Muscle layer of colon (tissue), 2 donors: ENCODE data around the gene AKAP8L.

Experiments
- H3K27ac ChIP-seq: one replicate; pipeline ENCODE4 v1.7.0; 2013; ENCODE audit warnings: low read depth, mild to moderate bottlenecking, low read length, moderate library complexity
- H3K27me3 ChIP-seq, 2 donors: one replicate each; pipeline ENCODE4 v1.7.0; 2013; ENCODE audit warnings: low read length in 2 of 2, mild to moderate bottlenecking in 2 of 2; ENCODE audit not compliant: insufficient read depth in 2 of 2, control insufficient read depth in 1 of 2
- H3K36me3 ChIP-seq: one replicate; pipeline ENCODE4 v1.7.0; 2013; ENCODE audit warnings: mild to moderate bottlenecking, low read length; ENCODE audit not compliant: insufficient read depth
- H3K4me1 ChIP-seq: one replicate; pipeline ENCODE4 v1.7.0; 2013; ENCODE audit warnings: mild to moderate bottlenecking, low read length; ENCODE audit not compliant: insufficient read depth
- H3K4me3 ChIP-seq, 2 donors: one replicate each; pipeline ENCODE4 v1.7.0; 2013; ENCODE audit warnings: low read length in 2 of 2, low read depth in 1 of 2, mild to moderate bottlenecking in 1 of 2, moderate library complexity in 1 of 2
- H3K9ac ChIP-seq: one replicate; pipeline ENCODE4 v1.7.0; 2013; ENCODE audit warnings: low read length
- H3K9me3 ChIP-seq: one replicate; pipeline ENCODE4 v1.7.0; 2013; ENCODE audit warnings: mild to moderate bottlenecking, low read length
- donor health status: abdominal sarcoma.
- donor health status: Adenocarcinoma of cecum.

Gene AKAP8L

DNA sequence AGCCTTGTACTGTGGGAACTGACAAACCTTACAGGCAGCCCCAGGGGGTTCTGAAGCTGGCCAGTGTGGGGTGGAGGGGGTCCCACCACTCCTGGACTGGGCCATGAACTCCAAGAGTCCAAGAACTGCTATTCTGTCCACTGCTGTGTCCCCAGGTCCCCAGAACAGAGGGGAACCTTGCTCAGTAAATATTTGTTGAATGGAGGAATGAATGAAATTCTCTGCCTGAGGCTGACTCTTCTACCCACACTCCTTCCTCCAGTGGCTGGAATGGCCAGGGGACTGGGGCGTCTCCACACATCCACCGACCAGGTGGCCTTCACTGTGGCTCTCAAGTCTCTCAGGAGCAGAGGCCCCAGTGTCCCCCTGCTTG, 19.3 kb upstream of the AKAP8L start:
- Histone ChIP-seq H3K9me3 (no peaks in the 10 kb centered on the region), H3K4me1 (peaks cover 10% of the 10 kb centered on the region), H3K9ac (no peak overlapping the region), H3K27me3 (no peaks in the 10 kb centered on the region), H3K4me3 (no peak overlapping the region), H3K27ac (no peak overlapping the region), H3K36me3 (no peaks in the 10 kb centered on the region)

GRCh38 chr19:15437355-15438123, 18.8 kb upstream of the AKAP8L start:
- no peak overlapping the region for H3K27ac ChIP-seq
- no peak overlapping the region for H3K9ac ChIP-seq
- H3K4me1 ChIP-seq: peaks cover 10% of the 10 kb centered on the region
- H3K27me3 ChIP-seq: no peaks in the 10 kb centered on the region
- no peak overlapping the region for H3K4me3 ChIP-seq
- H3K36me3 ChIP-seq: no peaks in the 10 kb centered on the region
- no peaks in the 10 kb centered on the region for H3K9me3 ChIP-seq

DNA sequence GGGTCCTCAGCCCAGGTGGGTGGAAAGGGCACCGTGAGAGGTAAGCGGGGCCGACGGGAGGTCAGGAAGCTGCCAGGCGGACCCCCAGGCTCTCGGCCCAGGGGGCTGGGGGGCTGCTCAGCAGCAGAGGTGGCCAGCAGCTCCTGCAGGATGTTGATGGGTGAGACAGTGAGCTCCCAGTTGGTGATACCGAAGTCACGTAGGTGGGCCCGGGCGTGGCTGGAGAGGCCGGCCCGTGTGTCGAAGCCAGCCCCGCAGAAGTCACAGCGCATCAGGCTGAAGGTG, 18.0 kb upstream of the AKAP8L start:
- no peaks in the 10 kb centered on the region for H3K9me3 ChIP-seq
- H3K36me3 ChIP-seq: no peaks in the 10 kb centered on the region
- H3K4me1 ChIP-seq: peaks cover 11% of the 10 kb centered on the region
- H3K4me3 ChIP-seq: no peak overlapping the region
- H3K9ac ChIP-seq: no peak overlapping the region
- H3K27me3 ChIP-seq: no peaks in the 10 kb centered on the region
- no peak overlapping the region for H3K27ac ChIP-seq

DNA sequence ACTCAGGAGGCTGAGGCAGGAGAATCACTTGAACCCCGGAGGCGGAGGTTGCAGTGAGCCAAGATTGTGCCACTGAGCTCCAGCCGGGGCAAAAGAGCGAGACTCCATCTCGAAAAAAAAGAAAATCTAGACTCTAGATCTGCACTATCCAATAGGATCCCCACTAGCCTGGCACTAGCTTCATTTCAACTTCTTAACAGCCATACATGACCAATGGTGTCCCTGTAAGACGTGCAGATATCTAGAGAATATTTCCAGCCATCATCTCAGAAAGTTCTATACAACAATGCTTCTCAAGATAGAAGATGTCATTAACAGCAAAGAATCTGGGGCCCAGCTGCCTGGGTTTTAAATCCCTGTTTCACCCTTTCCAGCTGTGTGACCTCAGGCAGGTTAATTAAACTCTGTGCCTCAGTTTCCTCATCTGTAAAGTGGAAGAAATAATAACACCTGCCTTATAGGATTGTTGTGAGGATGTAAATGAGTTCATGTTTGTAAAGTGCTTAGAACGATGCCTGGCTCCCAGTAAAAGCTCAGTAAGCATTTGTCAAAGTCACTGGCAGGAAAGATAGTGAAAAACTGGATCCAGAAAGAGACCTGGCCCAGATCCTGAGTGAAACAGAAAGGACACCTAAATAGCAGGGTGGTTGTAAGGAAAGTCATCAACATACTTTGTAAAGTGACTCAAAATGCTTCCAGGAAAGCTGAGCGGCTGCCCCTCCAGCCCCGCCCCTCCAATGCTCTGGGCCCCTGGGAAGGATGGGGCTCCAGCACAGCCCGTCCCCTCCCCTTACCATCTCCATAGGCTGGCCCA, 17.4 kb upstream of the AKAP8L start:
- Histone ChIP-seq H3K4me1 (peaks cover 16% of the 10 kb centered on the region), H3K9me3 (no peaks in the 10 kb centered on the region), H3K4me3 (no peak overlapping the region), H3K27me3 (no peaks in the 10 kb centered on the region), H3K27ac (no peak overlapping the region), H3K36me3 (no peaks in the 10 kb centered on the region), H3K9ac (no peak overlapping the region)

GRCh38 chr19:15433519-15434069, 14.8 kb upstream of the AKAP8L start:
- Histone ChIP-seq H3K9me3 (no peaks in the 10 kb centered on the region), H3K27me3 (no peaks in the 10 kb centered on the region), H3K36me3 (no peaks in the 10 kb centered on the region), H3K4me3 (peak overlapping the region in 1 of 2 donors; percentile 92), H3K9ac (peak overlapping the region; percentile 36), H3K4me1 (peaks cover 28% of the 10 kb centered on the region), H3K27ac (peak overlapping the region; percentile 90)

DNA sequence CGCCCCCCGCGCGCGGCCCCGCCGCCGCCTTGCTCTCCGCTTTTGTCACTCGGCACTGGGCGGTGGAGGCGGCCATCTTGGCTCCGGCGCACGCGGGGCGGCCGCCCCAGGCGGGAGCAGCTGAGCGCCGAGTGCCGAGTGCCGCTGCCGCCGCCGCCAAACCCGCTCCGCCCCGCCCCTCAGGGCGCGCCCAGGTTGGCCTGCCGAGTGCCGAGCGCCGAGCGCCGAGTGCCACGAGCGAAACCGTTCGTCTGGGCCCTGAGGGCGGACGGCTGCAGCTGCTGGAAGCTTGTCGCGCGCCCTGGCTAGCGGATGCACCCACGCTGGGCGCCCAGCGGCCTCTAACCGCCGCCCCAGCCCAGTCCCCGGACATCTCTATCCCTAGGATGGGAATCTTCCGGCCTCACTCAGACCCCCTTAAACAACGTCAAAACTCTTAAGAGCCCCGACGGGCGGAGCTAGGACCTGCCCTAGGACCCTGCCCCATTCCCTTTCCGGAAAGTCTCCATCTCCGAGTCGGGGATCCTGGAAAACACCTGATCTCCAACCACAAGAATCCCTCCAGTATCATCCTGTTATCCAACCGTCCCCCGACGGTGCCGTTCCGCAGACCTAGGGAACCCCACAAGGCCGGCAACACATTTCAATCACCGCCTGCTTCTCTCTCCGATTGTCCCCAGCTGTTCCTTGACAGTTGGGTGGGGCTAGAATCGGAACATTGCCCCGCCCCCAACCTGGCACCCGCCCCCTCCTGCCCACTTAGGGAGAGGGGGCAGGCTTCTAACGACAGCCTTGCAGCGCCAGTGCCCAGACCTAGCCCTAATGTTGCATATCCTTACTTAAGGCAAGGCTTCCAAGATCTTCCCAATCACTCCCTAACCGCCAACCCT, 14.1 kb upstream of the AKAP8L start:
- no peaks in the 10 kb centered on the region for H3K36me3 ChIP-seq
- H3K9ac ChIP-seq: peak overlapping the region; percentile 36
- H3K4me3 ChIP-seq: peak overlapping the region; percentile 84 to 92
- H3K9me3 ChIP-seq: no peaks in the 10 kb centered on the region
- H3K4me1 ChIP-seq: peaks cover 25% of the 10 kb centered on the region
- no peaks in the 10 kb centered on the region for H3K27me3 ChIP-seq
- H3K27ac ChIP-seq: peak overlapping the region; percentile 90

- Histone ChIP-seq H3K9me3 (no peaks in the 10 kb centered on the region), H3K36me3 (no peaks in the 10 kb centered on the region), H3K4me1 (peaks cover 23% of the 10 kb centered on the region), H3K9ac (peak overlapping the region; percentile 46), H3K4me3 (peak overlapping the region; percentile 80 to 81), H3K27me3 (no peaks in the 10 kb centered on the region), H3K27ac (peak overlapping the region; percentile 66)
Measured at GRCh38 chr19:15432018-15432494, 13.3 kb upstream of the AKAP8L start.

DNA sequence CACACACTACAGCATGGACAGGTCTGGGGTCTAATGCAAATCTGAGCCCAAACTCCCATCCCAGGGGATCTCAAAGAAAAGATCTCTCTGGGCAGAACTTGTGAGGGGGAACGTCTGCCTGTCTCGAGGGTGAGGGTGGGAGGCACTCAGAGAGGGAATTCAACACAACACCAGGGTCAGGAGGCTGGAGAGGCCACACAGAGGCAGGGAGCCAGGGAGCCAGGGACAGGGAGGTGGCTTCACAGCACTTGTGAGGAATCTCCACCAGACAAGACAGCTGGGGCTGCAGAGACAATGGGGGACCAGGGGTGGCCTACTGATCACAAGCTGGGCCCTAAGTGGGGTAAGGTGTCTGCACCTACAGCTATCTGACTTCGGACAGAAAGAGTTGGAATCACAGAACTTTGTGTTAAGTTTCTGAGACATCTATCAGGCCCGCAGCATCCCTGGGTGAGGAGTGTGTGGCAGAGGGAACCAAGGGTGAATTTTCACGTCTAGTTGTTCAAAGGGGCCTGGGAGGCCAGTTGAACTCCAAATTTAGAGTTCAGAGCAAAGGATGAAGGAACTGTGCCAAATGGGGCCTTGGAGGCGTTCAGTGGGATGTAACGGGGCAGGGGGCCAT, 12.7 kb upstream of the AKAP8L start:
- Histone ChIP-seq H3K4me3 (peak overlapping the region; percentile 80 to 81), H3K36me3 (peaks cover 5% of the 10 kb centered on the region), H3K27me3 (no peaks in the 10 kb centered on the region), H3K4me1 (peaks cover 23% of the 10 kb centered on the region), H3K27ac (peak overlapping the region; percentile 66), H3K9me3 (no peaks in the 10 kb centered on the region), H3K9ac (peak overlapping the region; percentile 46)

GRCh38 chr19:15430526-15431120, 11.8 kb upstream of the AKAP8L start:
- peaks cover 11% of the 10 kb centered on the region for H3K36me3 ChIP-seq
- H3K4me3 ChIP-seq: peak overlapping the region in 1 of 2 donors; percentile 80
- peaks cover 23% of the 10 kb centered on the region for H3K4me1 ChIP-seq
- H3K9ac ChIP-seq: no peak overlapping the region
- H3K9me3 ChIP-seq: no peaks in the 10 kb centered on the region
- H3K27me3 ChIP-seq: no peaks in the 10 kb centered on the region
- H3K27ac ChIP-seq: no peak overlapping the region

DNA sequence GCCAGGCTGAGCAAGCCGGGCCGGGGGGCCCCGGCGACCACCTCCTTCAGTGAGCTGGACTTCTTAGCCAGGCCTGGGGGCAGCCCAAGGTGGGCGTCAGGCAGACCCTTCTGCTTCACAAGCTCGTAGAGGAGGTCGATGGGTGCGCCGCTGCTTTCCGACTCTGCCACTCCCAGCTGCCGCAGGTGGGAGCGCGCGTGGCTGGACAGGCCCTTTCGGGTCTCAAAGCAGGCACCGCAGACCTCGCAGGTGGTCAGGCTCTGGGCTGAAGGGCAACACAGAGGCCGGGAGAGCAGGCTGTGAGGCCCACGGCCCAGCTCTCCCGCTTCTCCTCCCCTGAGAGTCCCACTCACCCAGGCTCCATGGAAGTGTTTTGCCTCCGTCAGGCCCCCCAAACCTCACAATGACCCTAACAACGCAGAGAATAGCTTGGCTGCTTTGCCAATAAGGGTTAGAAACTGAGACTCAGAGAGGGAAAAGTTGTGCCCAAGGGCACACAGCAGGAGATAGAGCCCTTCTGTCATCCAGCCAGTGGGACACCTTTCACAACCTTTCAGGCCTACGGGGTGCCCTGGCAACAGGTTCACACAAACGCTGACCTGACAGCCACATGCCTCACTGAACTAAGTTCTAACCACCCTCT, 11.2 kb upstream of the AKAP8L start:
- Histone ChIP-seq H3K9ac (no peak overlapping the region), H3K27ac (no peak overlapping the region), H3K27me3 (no peaks in the 10 kb centered on the region), H3K4me1 (peaks cover 23% of the 10 kb centered on the region), H3K36me3 (peaks cover 17% of the 10 kb centered on the region), H3K9me3 (no peaks in the 10 kb centered on the region), H3K4me3 (no peak overlapping the region)
